ENCODE measurements around the gene YY1. TPM values are rescaled to one million over a fixed set of nuclear protein-coding genes. Genes with fewer than 3 reads are reported as not detected.

The YY1 gene
- total RNA-seq, 1 experiment from 2014 or later: 83.1 TPM

DNA sequence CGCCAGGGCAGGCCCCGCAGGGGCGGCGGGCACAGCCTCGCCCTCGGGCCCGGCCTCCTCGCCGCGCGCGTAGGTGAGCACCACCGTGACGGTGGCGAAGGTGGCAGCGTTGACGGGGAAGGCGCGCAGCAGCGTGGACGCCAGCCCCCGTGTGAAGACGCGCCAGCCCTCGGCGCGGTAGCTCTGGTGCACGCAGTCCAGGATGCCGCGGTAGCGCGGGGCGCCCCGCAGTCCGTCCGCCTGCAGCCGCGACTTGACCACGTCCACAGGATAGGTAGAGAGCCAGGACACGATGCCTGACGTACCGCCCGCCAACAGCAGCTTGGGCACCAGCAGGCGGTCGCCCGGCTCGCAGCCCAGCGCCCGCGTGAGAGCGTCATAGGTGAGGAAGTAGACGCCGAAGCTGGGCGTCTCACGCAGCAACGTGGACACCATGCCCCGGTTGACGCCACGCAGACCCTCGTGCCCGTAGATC, 53.4 kb downstream of the YY1 start:
- ATAC-seq (no peak), DNase-seq (ENCODE audit: low spot score) (peak; percentile 8)
- TF ChIP-seq ZNF263 (CRISPR knock-in tag; IDR thresholded peaks at IDR 0.05; ENCODE audit: low read depth) (no peak), IRF2 (CRISPR knock-in tag; IDR thresholded peaks at IDR 0.05; ENCODE audit: borderline replicate concordance, low read depth) (no peak), EMX1 (CRISPR knock-in tag; IDR thresholded peaks at IDR 0.05) (no peak), JAZF1 (CRISPR knock-in tag; IDR thresholded peaks at IDR 0.05) (no peak), MYBL2 (CRISPR knock-in tag; IDR thresholded peaks at IDR 0.05) (no peak), NFATC4 (CRISPR knock-in tag; IDR thresholded peaks at IDR 0.05) (no peak)
- TF ChIP-seq, protein P1, sequence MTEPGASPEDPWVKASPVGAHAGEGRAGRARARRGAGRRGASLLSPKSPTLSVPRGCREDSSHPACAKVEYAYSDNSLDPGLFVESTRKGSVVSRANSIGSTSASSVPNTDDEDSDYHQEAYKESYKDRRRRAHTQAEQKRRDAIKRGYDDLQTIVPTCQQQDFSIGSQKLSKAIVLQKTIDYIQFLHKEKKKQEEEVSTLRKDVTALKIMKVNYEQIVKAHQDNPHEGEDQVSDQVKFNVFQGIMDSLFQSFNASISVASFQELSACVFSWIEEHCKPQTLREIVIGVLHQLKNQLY (CRISPR knock-in tag; IDR thresholded peaks at IDR 0.05): no peak
- TF ChIP-seq, protein P2, sequence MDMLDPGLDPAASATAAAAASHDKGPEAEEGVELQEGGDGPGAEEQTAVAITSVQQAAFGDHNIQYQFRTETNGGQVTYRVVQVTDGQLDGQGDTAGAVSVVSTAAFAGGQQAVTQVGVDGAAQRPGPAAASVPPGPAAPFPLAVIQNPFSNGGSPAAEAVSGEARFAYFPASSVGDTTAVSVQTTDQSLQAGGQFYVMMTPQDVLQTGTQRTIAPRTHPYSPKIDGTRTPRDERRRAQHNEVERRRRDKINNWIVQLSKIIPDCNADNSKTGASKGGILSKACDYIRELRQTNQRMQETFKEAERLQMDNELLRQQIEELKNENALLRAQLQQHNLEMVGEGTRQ (CRISPR knock-in tag; IDR thresholded peaks at IDR 0.05): no peak
- TF ChIP-seq, protein P3, sequence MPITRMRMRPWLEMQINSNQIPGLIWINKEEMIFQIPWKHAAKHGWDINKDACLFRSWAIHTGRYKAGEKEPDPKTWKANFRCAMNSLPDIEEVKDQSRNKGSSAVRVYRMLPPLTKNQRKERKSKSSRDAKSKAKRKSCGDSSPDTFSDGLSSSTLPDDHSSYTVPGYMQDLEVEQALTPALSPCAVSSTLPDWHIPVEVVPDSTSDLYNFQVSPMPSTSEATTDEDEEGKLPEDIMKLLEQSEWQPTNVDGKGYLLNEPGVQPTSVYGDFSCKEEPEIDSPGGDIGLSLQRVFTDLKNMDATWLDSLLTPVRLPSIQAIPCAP (CRISPR knock-in tag; IDR thresholded peaks at IDR 0.05): no peak
- TF ChIP-seq, protein P4, sequence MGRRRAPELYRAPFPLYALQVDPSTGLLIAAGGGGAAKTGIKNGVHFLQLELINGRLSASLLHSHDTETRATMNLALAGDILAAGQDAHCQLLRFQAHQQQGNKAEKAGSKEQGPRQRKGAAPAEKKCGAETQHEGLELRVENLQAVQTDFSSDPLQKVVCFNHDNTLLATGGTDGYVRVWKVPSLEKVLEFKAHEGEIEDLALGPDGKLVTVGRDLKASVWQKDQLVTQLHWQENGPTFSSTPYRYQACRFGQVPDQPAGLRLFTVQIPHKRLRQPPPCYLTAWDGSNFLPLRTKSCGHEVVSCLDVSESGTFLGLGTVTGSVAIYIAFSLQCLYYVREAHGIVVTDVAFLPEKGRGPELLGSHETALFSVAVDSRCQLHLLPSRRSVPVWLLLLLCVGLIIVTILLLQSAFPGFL (CRISPR knock-in tag; IDR thresholded peaks at IDR 0.05; ENCODE audit: borderline replicate concordance): no peak
- TF ChIP-seq, protein P5, sequence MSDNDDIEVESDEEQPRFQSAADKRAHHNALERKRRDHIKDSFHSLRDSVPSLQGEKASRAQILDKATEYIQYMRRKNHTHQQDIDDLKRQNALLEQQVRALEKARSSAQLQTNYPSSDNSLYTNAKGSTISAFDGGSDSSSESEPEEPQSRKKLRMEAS (CRISPR knock-in tag; IDR thresholded peaks at IDR 0.05): no peak
- TF ChIP-seq, protein P6, sequence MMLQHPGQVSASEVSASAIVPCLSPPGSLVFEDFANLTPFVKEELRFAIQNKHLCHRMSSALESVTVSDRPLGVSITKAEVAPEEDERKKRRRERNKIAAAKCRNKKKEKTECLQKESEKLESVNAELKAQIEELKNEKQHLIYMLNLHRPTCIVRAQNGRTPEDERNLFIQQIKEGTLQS (CRISPR knock-in tag; conservative IDR thresholded peaks at IDR 0.05): no peak
- Mint-ChIP-seq H3K36me3 (peaks cover 16% of the 10 kb centered on the region), H3K9me3 (no peaks in the 10 kb centered on the region), H3K4me1 (peaks cover 16% of the 10 kb centered on the region), H3K27ac (no peak overlapping the region), H3K4me3 (no peak overlapping the region), H3K27me3 (ENCODE audit: low read depth) (no peaks in the 10 kb centered on the region)
- ChIA-PET CTCF (no interaction called here), POLR2A (no interaction called here)

DNA sequence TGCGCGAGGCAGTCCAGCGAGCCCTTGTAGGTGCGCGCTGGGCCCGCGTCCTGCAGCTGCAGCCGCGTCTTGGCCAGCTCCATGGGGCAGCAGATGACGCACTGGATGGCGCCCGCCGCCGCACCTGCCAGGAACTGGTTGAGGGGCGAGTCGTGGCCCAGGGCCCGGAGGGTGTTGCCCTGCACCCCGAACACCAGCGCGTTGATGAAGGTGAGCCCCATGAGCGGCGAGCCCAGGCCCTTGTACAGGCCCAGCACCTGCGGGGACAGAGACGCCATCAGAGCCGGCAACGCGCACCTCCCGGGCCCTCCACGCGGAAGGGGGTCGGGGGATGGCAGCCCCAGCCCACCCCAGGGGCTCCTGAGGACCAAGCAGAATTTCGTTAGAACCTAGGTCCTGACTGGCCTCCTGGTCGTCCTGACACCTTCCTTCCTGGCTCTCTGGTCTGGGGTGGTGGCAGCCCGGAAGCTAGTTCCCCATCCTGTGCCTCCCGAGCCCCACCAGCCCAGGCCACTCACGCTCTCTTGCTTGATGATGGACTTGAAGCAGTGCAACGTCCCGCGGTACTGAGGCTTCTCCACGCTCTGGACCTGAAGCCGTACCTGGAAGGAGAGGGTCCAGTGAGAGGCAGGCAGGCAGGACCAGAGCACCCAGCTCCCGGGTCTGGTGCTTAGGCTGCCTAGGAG, 54.0 kb downstream of the YY1 start:
- Mint-ChIP-seq H3K4me3 (no peak overlapping the region), H3K9me3 (no peaks in the 10 kb centered on the region), H3K36me3 (peaks cover 17% of the 10 kb centered on the region), H3K27ac (no peak overlapping the region), H3K27me3 (ENCODE audit: low read depth) (no peaks in the 10 kb centered on the region), H3K4me1 (peaks cover 13% of the 10 kb centered on the region)
- CTCF ChIA-PET: interaction anchor here (1.7 kb wide), 1 partner anchor 11 kb away, joined by 4 read pairs; no protein-coding TSS in a partner anchor
- no peak for ATAC-seq
- DNase-seq (ENCODE audit: low spot score): peak; percentile 10
- TF ChIP-seq ZNF423 (CRISPR knock-in tag; IDR thresholded peaks at IDR 0.05): no peak
- TF ChIP-seq, protein P7, sequence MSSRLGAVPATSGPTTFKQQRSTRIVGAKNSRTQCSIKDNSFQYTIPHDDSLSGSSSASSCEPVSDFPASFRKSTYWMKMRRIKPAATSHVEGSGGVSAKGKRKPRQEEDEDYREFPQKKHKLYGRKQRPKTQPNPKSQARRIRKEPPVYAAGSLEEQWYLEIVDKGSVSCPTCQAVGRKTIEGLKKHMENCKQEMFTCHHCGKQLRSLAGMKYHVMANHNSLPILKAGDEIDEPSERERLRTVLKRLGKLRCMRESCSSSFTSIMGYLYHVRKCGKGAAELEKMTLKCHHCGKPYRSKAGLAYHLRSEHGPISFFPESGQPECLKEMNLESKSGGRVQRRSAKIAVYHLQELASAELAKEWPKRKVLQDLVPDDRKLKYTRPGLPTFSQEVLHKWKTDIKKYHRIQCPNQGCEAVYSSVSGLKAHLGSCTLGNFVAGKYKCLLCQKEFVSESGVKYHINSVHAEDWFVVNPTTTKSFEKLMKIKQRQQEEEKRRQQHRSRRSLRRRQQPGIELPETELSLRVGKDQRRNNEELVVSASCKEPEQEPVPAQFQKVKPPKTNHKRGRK (CRISPR knock-in tag; IDR thresholded peaks at IDR 0.05; ENCODE audit: borderline replicate concordance): no peak
- no peak for TF ChIP-seq NR3C1 (CRISPR knock-in tag; conservative IDR thresholded peaks at IDR 0.05; ENCODE audit: low read depth)
- POLR2A ChIA-PET: no interaction called here
